IPS DF 4.7 (cell line): ENCODE results near the gene METRN.

Experiments
- DNase-seq: peaks from one replicate; pipeline ENCODE4 v3.0.0-alpha.2; 2013; ENCODE audit warnings: low spot score; ENCODE audit errors: extremely low read depth

METRN gene

GRCh38 chr16:759110-759910 is 44.4 kb downstream of the METRN start:
- DNase-seq = no peak

GRCh38 chr16:760065-760464 is 45.1 kb downstream of the METRN start:
- no peak for DNase-seq

GRCh38 chr16:760545-761343 is 45.8 kb downstream of the METRN start, which contains the start of gene MSLN:
TSS of gene MSLN (plus strand) at chr16:760734. CDS start at chr16:762681, 1,947 bp downstream.
- no peak for DNase-seq

GRCh38 chr16:761625-762513 is 47.0 kb downstream of the METRN start:
- no peak for DNase-seq

- no peak for DNase-seq
Observed at GRCh38 chr16:762595-763268, 47.8 kb downstream of the METRN start.

- no peak for DNase-seq
Observed at GRCh38 chr16:763369-764183, 48.7 kb downstream of the METRN start.

- DNase-seq = no peak
Observed at GRCh38 chr16:764184-764750, 49.3 kb downstream of the METRN start.

GRCh38 chr16:764848-765487 is 50.0 kb downstream of the METRN start:
- no peak for DNase-seq

- DNase-seq = no peak
Observed at GRCh38 chr16:765488-765865, 50.6 kb downstream of the METRN start.

GRCh38 chr16:766008-766819 is 51.3 kb downstream of the METRN start:
- DNase-seq = no peak

- DNase-seq = no peak
Observed at GRCh38 chr16:766820-767640, 52.1 kb downstream of the METRN start.

- no peak for DNase-seq
Observed at GRCh38 chr16:767743-768235, 52.9 kb downstream of the METRN start.

GRCh38 chr16:768428-768827 is 53.5 kb downstream of the METRN start:
- DNase-seq = no peak
